GM12891 (cell line): Measurements from ENCODE around the gene ZNF316.

Experiments
- DNase-seq: peaks from one replicate; pipeline ENCODE4 v3.0.0; 2011; ENCODE audit warnings: low spot score; ENCODE audit not compliant: insufficient read length
- FAIRE-seq: peaks from 2 replicates; lab custom pipeline; 2011; peaks lifted over from hg19 to GRCh38; lab: Jason Lieb, UNC
- PAX5 ChIP-seq: IDR thresholded peaks from 2 replicates; pipeline ENCODE4 v1.6.1; 2011; ENCODE audit warnings: low read length, moderate library complexity, mild to moderate bottlenecking; ENCODE audit not compliant: insufficient read depth, severe bottlenecking
- POLR2A ChIP-seq: IDR thresholded peaks from 2 replicates; pipeline ENCODE4 v1.6.1; 2011; ENCODE audit warnings: low read depth, low read length, control low read depth
- POLR2AphosphoS5 ChIP-seq: IDR thresholded peaks from 2 replicates; pipeline ENCODE4 v1.6.1; 2011; ENCODE audit warnings: low read depth, low read length, control low read depth
- POU2F2 ChIP-seq: IDR thresholded peaks from 2 replicates; pipeline ENCODE4 v1.6.1; 2011; ENCODE audit warnings: low read depth, mild to moderate bottlenecking, control low read depth, low read length, moderate library complexity
- SPI1 ChIP-seq: IDR thresholded peaks from 2 replicates; pipeline ENCODE4 v1.6.1; 2011; ENCODE audit warnings: low read depth, low read length, control low read depth
- TAF1 ChIP-seq: IDR thresholded peaks from 2 replicates; pipeline ENCODE4 v1.6.1; 2011; ENCODE audit warnings: low read depth, low read length, control low read depth

ZNF316 gene

DNA sequence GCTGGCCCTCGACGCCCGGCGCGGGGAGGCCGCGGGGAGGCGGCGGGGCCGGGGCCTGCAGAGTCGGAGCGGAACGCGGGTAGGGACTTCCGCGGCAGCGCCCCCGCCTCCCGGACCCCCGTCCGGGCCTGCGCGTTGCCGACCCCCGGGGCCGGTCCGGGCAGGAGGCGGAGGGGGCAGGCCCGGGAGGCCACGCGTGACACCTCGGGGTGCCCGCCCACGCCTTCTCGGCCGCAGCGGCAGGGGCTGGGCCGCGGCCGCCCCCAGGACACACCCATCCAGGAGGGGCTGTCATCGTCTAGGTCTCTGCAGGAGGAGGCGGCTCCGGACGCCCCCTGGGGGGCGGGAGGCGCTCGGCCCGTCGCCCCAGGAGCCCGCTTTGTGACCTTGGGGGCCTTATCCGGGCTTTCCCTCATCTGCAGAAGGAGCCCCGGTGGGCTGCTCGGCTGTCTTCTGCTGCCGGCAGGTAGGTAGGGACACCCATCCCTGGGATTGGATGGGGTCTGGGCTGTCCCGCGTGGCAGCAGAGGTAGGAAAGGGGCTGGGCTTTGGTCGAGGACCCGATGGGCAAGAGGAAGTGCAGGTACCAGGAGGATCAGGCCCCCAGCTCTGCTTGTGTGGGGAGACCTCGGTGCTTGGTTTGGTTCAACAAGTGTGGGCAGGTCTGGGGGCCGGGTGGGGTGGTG is 569 bp downstream of the ZNF316 start:
- DNase-seq (peak; percentile 99), FAIRE-seq (peak; percentile 87)
- TF ChIP-seq POLR2AphosphoS5 (no peak), POU2F2 (no peak), POLR2A (no peak), SPI1 (peak; percentile 66), PAX5 (peak; percentile 19)

DNA sequence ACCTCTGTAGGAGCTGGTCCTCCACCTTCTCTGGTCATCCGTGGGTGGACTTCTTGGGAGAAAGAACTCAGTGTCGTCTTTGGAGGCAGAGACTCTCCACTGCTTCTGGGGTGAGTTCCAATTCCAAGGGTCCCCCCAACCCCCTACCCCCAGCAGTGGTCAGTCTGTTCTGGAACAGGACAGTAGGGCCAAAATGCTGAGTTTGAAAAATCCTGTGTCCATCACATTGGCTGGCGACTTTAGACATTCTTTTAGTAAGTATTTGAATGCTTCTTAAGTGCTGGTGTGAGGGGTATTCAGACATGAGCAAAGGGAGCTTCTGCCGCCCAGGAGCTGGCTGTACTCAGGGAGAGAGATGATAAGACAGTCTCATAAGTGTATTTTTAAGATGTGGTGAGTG is 1.9 kb downstream of the ZNF316 start:
- DNase-seq (no peak), FAIRE-seq (no peak)
- no peak for TF ChIP-seq PAX5
- TF ChIP-seq POLR2AphosphoS5 = no peak
- TF ChIP-seq SPI1 = no peak
- no peak for TF ChIP-seq TAF1
- TF ChIP-seq POLR2A = no peak
- TF ChIP-seq POU2F2 = no peak

DNA sequence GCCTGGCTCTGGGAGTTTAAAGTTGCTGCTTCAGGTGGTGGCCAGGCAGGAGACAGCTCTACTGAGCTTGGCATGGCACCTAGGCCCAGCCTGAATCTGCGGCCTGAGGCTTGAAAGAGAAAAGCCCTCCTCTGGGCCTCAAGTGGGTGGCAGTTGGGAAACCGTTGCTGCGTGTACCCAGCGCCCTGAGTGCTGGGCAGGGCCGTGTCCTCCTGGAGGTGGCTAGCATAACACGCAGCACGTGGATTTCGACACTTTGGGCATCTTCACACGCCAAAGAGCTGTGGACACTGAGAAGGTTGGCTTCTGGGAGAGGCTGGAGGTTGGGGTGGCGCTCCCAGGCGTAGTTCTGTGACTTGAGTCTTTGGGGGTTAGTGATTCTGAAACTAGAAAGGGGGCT is 2.5 kb downstream of the ZNF316 start:
- TF ChIP-seq POU2F2 (no peak), PAX5 (no peak), POLR2A (no peak), POLR2AphosphoS5 (no peak), SPI1 (no peak), TAF1 (no peak)
- FAIRE-seq (no peak), DNase-seq (no peak)

DNA sequence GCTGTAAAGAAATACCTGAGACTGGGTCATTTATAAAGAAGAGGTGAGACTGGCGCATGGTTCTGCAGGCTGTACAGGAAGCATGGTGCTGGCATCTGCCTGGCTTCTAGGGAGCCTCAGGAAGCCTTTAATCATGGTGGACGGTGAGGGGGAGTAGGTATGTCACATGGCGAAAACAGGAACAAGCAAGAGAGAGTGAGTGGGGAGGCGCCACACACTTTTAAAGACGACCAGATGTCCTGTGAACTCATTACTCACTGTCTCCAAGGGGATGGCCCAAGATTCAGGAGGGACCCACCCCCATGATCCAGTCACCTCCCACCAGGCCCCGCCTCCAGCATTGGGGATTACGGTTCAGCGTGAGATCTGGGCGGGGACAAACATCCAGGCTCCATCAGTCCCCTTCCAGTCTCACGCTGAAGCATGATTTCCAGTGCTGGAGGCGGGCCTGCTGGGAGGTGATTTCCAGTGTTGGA is 3.2 kb downstream of the ZNF316 start:
- DNase-seq (no peak), FAIRE-seq (no peak)
- no peak for TF ChIP-seq POLR2A
- TF ChIP-seq POLR2AphosphoS5 = no peak
- no peak for TF ChIP-seq SPI1
- no peak for TF ChIP-seq PAX5
- TF ChIP-seq TAF1 = no peak
- TF ChIP-seq POU2F2 = no peak

DNA sequence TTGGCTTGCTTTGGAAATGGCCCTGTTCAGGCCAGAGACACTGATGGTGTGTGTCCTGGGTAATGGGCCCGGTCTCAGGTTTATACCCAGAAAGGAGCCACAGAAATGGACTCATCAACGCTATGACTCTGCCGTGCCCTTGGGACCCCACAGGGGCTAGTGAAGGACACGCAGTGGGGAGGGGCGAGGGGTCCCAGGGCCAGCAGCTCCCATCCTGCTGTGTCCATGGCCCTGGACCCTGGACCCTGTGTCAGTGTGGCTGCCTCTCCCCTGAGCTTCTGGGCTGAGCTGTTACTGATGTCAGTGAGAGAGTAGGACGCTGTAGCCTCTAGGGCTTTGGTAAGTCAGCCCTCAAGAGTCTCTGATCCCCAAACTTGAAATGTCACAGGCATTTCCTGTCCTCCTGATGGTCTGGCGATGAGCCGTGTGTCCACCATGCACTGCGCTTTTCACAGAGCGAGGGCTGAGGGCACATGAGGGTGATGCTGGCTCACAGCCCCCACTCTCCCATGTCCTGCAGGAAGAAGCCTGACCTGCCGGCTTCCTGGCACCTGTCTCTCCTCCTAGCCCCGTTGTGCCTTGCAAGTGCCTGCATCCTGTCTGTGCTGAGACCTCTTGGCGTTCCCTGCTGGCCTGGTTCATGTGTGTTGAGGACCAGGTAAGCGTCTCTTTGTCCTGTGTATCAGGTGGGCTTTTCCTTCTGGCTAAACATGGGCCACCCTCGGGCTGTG is 4.4 kb downstream of the ZNF316 start:
- no peak for TF ChIP-seq POU2F2
- TF ChIP-seq TAF1 = no peak
- TF ChIP-seq POLR2AphosphoS5 = no peak
- TF ChIP-seq POLR2A = no peak
- TF ChIP-seq PAX5 = no peak
- TF ChIP-seq SPI1 = no peak
- no peak for FAIRE-seq
- no peak for DNase-seq

DNA sequence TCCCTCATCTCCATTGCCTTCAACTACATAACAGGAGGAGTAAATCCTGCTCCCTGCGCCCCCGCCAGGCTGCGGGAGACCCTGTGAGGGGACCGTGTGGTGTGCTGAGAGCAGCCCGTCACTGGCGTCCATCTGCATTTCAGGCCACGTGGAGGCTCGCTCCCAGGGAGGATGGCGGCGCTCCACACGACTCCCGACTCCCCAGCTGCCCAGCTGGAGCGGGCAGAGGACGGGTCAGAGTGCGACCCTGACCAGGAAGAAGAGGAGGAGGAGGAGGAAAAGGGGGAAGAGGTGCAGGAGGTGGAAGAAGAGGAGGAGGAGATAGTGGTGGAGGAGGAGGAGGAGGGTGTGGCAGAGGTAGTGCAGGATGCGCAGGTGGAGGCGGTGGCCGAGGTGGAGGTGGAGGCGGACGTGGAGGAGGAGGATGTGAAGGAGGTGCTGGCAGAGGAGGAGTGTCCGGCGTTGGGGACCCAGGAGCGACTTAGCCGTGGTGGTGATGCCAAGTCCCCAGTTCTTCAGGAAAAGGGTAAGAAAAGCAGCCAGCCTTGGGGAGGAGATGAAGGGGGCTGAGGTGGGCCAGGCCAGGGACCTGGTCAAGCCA is 5.2 kb downstream of the ZNF316 start:
- FAIRE-seq (no peak), DNase-seq (no peak)
- TF ChIP-seq POU2F2 (no peak), POLR2AphosphoS5 (no peak), SPI1 (no peak)

DNA sequence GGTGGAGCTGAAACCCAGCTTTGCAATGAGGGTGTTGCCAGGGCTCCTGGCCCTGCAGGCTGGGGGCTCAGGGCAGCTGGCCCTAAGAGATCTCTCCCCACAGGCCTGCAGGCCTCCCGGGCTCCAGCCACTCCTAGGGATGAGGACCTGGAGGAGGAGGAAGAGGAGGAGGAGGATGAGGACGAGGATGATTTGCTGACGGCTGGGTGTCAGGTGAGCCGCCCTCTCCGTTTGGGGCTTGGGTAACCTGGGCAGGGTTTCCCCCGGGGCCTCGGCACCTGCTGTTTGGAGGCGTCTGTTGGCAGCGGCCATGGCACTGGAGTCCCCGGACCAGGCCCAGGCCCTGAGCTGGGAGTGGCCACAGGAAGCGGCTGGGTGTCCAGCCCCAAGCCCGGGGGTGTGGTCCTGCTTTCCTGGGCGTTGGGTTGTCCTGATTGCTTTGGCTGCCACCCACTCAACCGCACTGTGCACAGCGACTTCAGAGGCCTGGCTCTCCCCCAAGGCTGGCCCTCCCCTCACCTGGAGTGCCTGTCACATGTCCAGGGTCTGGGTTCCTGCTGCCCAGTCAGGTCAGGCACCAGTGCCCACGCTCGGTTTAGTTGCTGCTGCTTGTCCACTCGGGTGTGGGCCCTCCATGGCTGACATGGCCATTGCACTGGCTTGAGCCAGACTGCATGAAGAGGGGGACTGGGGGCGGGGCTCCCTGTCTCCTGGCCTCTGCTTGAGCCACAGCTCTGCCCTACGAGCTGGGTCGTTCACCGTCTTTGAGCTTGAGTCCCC is 5.9 kb downstream of the ZNF316 start:
- DNase-seq (no peak), FAIRE-seq (no peak)
- no peak for TF ChIP-seq POLR2A
- TF ChIP-seq POU2F2 = no peak
- TF ChIP-seq PAX5 = no peak
- TF ChIP-seq SPI1 = no peak
- TF ChIP-seq TAF1 = no peak
- no peak for TF ChIP-seq POLR2AphosphoS5

DNA sequence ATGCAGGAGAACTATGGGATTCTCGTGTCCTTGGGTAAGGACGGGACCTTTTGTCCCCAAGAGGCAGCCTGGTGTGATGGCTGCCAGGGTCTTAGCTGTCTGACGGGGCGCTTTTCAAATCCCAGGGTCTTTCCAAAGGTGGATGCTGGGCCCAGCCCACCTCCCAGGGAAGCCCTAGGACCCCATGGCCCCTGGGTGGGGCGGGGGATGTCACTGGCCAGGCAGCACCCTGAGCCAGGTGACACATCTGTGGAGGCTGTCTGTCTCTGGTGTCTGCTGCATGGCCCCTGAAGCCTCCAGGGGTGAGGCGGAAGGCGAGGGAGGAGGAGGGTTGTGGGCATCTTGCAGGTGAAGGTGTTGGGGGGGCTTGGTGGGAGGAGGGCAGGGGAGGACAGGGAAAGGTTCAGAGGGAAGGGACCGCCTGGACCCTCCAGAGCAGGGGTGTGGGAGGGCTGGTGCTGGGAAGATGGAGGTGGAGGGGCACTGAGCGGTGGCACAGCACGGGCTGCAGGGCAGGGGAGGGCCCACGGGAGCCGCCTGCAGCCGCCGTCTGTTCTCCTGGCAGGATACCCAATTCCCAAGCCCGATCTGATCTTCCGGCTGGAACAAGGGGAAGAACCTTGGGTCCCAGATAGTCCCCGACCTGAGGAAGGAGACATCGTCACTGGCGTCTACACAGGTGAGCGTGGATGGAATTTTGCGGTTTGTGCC is 7.0 kb downstream of the ZNF316 start:
- DNase-seq = no peak
- TF ChIP-seq POLR2A = no peak
- TF ChIP-seq POLR2AphosphoS5 = no peak
- TF ChIP-seq TAF1 = no peak
- no peak for TF ChIP-seq SPI1
- TF ChIP-seq PAX5 = no peak
- TF ChIP-seq POU2F2 = no peak
- FAIRE-seq = no peak
